Spinal cord (tissue), 10 donors: ENCODE data around the gene ATF5. TPM values are rescaled to one million over a fixed set of nuclear protein-coding genes. Genes with fewer than 3 reads are reported as not detected.
A peak's percentile ranks its signal among the peaks of the same experiment; 100 is the strongest.
"Not testable (repeated sequence)": the region's sequence is repeated elsewhere in the genome, so short reads cannot be mapped to it uniquely, and the experiment has no call there.

ENCODE experiments used
- DNase-seq, 6 donors: peaks; one replicate each; pipeline versions ENCODE4 v3.0.0 to v3.0.0-alpha.2; 2013 to 2015; ENCODE audit warnings: low spot score in 6 of 6, low read depth in 4 of 6
- H3K27ac ChIP-seq: one replicate; pipeline ENCODE4 v1.5.1; 2013; ENCODE audit warnings: low read depth, low read length, control low read depth
- H3K27me3 ChIP-seq: one replicate; pipeline ENCODE4 v1.6.1; 2013; ENCODE audit warnings: low read length; ENCODE audit not compliant: control insufficient read depth, insufficient read depth
- H3K36me3 ChIP-seq: one replicate; pipeline ENCODE4 v1.6.1; 2013; ENCODE audit warnings: low read length; ENCODE audit not compliant: control insufficient read depth, insufficient read depth
- H3K4me1 ChIP-seq: one replicate; pipeline ENCODE4 v1.6.1; 2013; ENCODE audit warnings: low read length; ENCODE audit not compliant: control insufficient read depth, insufficient read depth
- H3K4me3 ChIP-seq: one replicate; pipeline ENCODE4 v1.5.1; 2013; ENCODE audit warnings: low read depth, low read length, control low read depth
- H3K9me3 ChIP-seq: one replicate; pipeline ENCODE4 v1.6.1; 2013; ENCODE audit warnings: low read length; ENCODE audit not compliant: control insufficient read depth, insufficient read depth
- WGBS: methylation state at CpG from one replicate; pipeline ENCODE4 v1.1.5; 2013; ENCODE audit warnings: missing lambda C conversion rate; ENCODE audit not compliant: insufficient coverage; 5-methylcytosine and 5-hydroxymethylcytosine counted together
- polyA plus RNA-seq, 2 donors: library from polyadenylated mRNA; unstranded; fragments of 120-200 nt; gene quantifications; one replicate each; pipeline ENCODE4 v1.2.1, GENCODE V29; 2013; ENCODE audit not compliant: insufficient read length in 2 of 2
- total RNA-seq, 2 donors: library from RNA; depleted of rRNA in 1 of 2; stranded (reverse); fragments of 120-200 nt in 1 of 2; fragments of >200 nt in 1 of 2; gene quantifications; one replicate each; pipeline versions ENCODE4 v1.2.3 to v1.2.4, GENCODE V29; 2013 to 2014
- donor health status: healthy.

The ATF5 gene
- total and polyA plus RNA-seq, 4 donors, result 2.6 to 19.5 (median 13.1) TPM

DNA sequence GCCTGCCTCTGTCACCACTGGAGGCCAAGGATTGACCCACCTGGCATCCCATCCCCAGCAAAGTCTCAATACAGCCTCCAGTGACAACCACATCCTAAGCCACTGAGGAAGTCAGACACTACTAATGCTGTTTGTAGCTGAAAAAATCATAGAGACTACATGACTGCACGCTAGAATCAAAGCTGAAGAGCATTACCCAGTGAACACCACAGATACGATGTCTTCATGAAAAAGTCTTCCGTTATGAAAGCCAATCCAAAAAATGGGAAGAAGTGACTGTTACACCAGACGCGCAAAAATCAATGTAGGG lies 11.4 kb downstream of the ATF5 start:
- DNase-seq, result no peak
- peaks cover 9% of the 10 kb centered on the region for H3K4me1 ChIP-seq
- no peaks in the 10 kb centered on the region for H3K9me3 ChIP-seq
- no peaks in the 10 kb centered on the region for H3K27me3 ChIP-seq
- no peaks in the 10 kb centered on the region for H3K36me3 ChIP-seq
- no peak overlapping the region for H3K4me3 ChIP-seq
- 81% methylated on average over 2 of the region's 5 CpGs for WGBS
- no peak overlapping the region for H3K27ac ChIP-seq

DNA sequence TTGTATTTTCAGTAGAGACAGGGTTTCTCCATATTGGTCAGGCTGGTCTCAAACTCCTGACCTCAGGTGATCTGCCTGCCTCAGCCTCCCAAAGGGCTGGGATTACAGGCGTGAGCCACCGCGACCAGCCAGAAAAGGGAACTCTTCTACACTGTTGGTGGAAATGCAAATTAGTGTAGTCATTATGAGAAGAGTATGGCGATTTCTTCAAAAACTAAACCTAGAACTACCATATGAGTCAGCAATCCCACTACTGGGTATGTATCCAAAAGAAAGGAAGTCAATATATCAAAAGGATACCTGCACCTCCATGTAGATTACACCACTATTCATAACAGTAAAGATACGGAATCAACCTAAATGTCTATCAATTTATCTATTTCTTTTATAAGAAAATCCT lies 15.6 kb downstream of the ATF5 start:
- WGBS, result 50% methylated on average over 1 of the region's 5 CpGs
- H3K9me3 ChIP-seq, H3K36me3 ChIP-seq, H3K4me3 ChIP-seq, H3K27ac ChIP-seq, H3K27me3 ChIP-seq, H3K4me1 ChIP-seq, DNase-seq: not testable (repeated sequence)

DNA sequence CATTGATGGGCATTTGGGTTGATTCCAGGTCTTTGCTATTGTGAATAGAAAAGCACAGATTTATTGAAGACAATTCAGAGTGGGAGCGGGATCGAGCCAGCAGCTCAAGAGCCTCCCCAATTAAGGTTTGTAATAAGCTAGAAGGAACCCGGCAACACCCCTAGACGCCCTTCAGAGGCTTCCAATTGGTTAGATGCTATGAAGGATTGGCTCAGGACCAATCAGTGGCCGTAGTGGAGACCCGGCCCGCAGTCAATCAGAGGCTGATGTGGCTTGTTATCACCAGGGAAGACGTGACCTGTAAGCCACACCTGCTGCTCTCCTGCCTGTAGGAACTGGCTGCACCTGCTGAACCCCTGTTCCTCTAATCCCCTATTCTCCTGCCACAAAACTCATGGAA lies 17.4 kb downstream of the ATF5 start:
- 88% methylated on average over 7 of the region's 8 CpGs for WGBS
- Histone ChIP-seq H3K27me3 (no peaks in the 10 kb centered on the region), H3K4me1 (no peaks in the 10 kb centered on the region), H3K36me3 (no peaks in the 10 kb centered on the region), H3K4me3 (no peak overlapping the region), H3K27ac (no peak overlapping the region), H3K9me3 (no peaks in the 10 kb centered on the region)
- DNase-seq, result no peak

DNA sequence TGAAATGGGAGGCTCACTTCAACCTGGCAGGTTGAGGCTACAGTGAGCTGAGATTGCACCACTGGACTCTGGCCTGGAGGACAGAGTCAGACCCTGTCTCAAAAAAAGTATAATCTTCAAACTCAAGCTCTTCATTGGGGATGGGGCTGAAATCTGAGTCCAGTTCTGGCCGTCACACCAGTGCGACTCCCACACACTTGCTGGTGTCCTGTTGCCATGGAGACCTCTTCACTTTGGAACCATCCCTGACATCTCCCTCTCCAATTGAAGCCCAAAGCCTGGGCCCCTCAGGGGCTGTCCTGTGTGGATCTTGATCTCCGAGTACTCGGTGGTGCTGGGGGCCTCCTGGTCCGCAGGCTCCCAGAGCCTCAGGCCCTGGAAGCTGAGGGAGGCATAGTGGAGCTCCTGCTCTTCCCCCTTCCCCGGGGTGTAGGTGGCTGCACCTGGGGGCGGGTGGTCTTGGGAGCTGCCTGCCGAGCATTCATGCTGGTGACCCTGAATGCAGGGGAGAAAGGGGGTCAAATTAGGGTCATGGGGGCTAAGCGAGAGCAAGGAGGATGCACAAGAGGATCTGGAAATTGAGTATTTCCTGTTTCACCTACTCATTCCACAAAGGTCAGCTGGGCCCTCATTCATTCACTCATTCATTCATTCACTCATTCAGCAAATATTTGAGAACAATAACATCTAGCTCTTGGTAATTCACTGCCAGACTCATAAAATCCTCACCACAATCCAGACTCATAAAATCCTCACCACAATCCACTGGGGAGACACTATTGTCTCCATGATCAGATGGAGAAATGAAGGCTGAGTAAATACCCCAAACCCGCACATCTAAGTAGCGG lies 21.0 kb downstream of the ATF5 start:
- no peak overlapping the region for H3K27ac ChIP-seq
- H3K9me3 ChIP-seq, result no peaks in the 10 kb centered on the region
- WGBS, result 17% methylated on average over 5 of the region's 11 CpGs
- no peaks in the 10 kb centered on the region for H3K27me3 ChIP-seq
- no peaks in the 10 kb centered on the region for H3K36me3 ChIP-seq
- peaks cover 12% of the 10 kb centered on the region for H3K4me1 ChIP-seq
- DNase-seq, result no peak
- no peak overlapping the region for H3K4me3 ChIP-seq

DNA sequence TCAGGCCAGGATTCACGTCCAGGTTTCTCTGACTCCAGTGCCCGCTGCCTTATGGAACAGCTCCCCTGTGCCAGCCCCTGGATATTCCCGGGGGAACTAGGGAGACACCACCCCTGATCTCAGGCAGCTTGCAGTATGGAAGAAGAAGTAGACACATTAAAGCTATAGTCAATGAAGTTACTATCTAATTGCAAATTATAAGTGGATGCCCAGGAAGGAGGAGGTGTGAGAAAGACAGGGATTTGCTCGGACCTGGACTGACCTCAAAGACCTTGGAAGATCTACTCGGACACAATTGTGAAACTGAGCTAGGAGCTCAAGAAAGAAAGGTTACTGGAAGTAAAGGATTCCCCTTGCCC lies 21.6 kb downstream of the ATF5 start:
- peaks cover 17% of the 10 kb centered on the region for H3K4me1 ChIP-seq

DNA sequence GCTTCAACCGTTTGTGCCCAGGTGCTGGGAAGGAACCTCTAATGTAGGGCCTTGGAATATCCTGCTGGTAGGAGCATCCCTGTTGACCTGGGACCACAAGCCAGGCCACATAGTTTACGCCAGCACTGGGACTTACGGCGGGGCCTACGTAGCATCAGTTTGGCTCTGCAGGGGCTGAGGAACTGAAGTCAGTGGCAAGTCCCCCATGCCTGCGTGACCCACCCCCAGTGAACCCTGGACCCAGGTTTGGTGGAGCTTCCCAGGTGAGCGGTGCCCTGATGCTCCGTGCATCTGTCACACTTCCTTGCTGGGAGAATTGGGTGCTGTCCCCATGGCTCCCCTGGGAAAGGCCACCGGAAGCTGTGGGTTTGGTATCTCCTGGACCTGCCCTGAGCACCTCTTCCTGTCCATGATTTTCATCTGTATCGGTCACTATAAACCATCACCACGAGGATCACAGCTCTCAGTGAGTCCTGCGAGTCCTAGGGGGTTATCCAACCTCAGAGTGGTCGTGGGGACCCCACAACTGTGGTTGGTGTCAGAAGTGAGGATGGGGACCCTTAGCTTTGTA lies 22.0 kb downstream of the ATF5 start:
- Histone ChIP-seq H3K4me1 (peaks cover 17% of the 10 kb centered on the region), H3K4me3 (no peak overlapping the region), H3K27ac (no peak overlapping the region), H3K27me3 (no peaks in the 10 kb centered on the region), H3K36me3 (no peaks in the 10 kb centered on the region), H3K9me3 (no peaks in the 10 kb centered on the region)
- WGBS, result 82% methylated on average over 13 of the region's 13 CpGs
- no peak for DNase-seq

More for the DNA sequence above, 21.6 kb downstream of the ATF5 start:
- DNase-seq, result no peak
- 81% methylated on average over 2 of the region's 5 CpGs for WGBS
- H3K36me3 ChIP-seq, result no peaks in the 10 kb centered on the region
- no peak overlapping the region for H3K4me3 ChIP-seq
- no peak overlapping the region for H3K27ac ChIP-seq
- no peaks in the 10 kb centered on the region for H3K27me3 ChIP-seq
- H3K9me3 ChIP-seq, result no peaks in the 10 kb centered on the region

DNA sequence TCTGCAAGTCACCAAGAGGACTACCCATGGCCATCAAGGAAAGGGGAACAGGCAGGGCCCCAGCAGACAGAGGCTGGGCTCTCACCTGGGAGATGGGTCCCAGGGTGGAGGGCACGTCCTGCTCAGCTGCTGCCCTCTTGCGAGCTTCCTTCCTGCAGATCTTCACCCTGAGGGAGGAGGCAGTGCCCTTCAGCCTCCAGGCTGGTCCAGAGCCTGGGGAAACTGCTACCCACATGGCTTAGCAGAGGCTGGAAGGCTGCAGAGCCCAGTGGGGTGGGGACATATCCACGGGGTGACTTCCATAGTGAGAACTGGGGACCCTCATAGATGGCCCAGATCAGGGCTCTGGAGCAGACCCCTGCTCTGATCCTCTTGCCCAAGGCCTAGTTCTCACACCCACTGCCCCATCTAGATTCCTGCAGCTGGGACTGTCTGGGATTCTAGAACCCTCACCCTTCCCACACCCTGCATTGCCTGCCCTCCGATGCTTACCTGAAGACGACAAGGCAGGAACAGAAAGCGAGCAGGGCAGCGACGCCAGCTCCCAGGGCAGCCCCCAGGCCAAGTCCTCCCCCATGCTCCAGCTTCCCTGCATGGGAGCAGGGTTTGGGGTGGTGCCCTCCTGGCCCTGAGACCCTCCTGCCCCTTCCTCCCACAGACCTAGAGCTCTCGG lies 22.9 kb downstream of the ATF5 start:
- Histone ChIP-seq H3K27ac (no peak overlapping the region), H3K4me3 (no peak overlapping the region), H3K9me3 (no peaks in the 10 kb centered on the region), H3K36me3 (no peaks in the 10 kb centered on the region), H3K4me1 (peaks cover 17% of the 10 kb centered on the region), H3K27me3 (no peaks in the 10 kb centered on the region)
- DNase-seq, result no peak
- 86% methylated on average over 8 of the region's 9 CpGs for WGBS

DNA sequence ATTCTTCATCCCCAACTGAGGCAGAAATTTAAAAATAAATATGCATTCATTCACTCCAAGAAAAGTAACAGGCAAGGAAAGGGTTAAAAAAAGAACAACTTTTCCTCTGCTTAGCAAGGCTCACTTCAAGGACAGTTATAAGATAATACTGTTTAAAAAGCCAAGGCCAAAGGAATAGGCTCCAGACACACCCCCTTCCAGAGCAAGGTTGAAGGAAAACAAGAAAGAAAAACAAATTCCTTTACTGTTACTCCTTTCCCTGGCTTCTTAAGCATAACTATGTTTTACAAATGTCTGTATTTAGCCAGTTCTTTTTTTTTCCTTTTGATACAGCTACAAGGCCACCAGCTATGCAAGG lies 23.5 kb downstream of the ATF5 start:
- Histone ChIP-seq H3K36me3 (no peaks in the 10 kb centered on the region), H3K27ac (no peak overlapping the region), H3K4me1 (peaks cover 17% of the 10 kb centered on the region), H3K27me3 (no peaks in the 10 kb centered on the region), H3K9me3 (no peaks in the 10 kb centered on the region), H3K4me3 (no peak overlapping the region)
- DNase-seq, result no peak

DNA sequence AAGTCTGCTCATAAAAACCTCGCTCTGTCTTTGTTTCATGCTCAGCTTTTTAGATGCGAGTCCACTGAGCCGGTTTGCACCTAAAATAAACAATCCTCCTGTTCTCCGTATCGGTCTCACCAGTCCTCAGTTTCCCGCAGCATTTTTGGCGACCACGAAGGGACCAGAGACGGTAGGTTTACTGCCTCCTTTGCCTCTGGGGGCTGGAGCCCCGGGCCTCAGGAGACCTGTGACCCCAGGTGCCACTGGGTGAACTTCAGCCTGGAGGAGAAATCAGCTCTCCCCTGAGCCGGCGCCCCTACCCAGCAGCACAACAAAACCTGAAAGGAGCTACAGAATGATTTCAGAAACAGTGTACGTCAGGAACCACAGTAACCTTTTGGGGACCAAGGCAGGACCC lies 23.9 kb downstream of the ATF5 start:
- H3K36me3 ChIP-seq, result no peaks in the 10 kb centered on the region
- H3K4me1 ChIP-seq, result peaks cover 17% of the 10 kb centered on the region
- 72% methylated on average over 13 of the region's 13 CpGs for WGBS

DNA sequence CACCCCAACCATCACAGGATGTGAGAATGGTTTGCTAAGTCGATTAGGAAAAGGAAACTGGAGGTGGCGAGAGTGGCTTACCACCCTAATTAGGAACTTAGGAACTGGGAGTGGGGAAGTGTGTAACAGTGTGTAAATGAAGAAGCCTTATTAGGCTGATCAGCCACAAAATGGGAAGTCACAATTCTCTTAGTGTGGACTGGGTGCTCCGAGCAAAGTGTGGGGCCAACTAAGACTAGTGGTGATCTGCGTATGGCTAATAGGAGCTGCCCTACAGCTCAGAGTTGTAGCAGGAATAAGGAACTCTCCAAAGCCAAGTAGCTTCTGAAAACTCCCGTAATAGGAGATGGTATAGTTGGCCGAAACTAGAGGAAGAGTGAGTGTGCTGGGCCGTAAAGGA lies 24.4 kb downstream of the ATF5 start:
- Histone ChIP-seq H3K36me3 (no peaks in the 10 kb centered on the region), H3K27ac (peak overlapping the region; percentile 27), H3K4me1 (peaks cover 17% of the 10 kb centered on the region), H3K4me3 (no peak overlapping the region), H3K27me3 (no peaks in the 10 kb centered on the region), H3K9me3 (no peaks in the 10 kb centered on the region)
- 59% methylated on average over 2 of the region's 7 CpGs for WGBS
- no peak for DNase-seq

More for the DNA sequence above, 23.9 kb downstream of the ATF5 start:
- H3K27ac ChIP-seq, result peak overlapping the region; percentile 27
- no peaks in the 10 kb centered on the region for H3K9me3 ChIP-seq
- DNase-seq, result no peak
- no peaks in the 10 kb centered on the region for H3K27me3 ChIP-seq
- no peak overlapping the region for H3K4me3 ChIP-seq
